ENCODE results near the gene TGM2. TPM values are rescaled to one million over a fixed set of nuclear protein-coding genes. Genes with fewer than 3 reads are reported as not detected.

Gene TGM2
- total and polyA plus RNA-seq, 9 of the 15 experiments (the other 6 are each of a cell fraction or from before 2014, with no cell fraction given), result 5.5 to 78.5 (median 37.6) TPM

DNA sequence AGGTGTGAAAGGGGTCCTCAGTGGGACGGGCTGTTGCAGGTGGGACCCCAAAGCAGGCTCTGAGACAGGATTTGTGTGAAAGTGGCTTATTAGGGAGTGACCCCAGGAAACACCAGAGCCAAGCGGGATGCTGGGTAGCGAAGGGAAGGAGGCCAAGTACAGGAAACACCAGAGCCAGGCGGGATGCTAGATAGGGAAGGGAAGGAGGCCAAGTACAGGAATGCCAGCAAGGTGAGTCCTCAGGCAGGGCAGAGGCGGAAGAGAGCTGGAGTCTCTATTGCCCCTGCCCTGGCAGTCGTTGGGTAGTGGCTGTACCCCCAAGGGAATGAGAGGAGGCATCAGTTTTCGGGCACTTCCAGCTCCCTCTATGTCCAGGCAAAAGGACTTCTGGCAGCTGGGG is 30.5 kb upstream of the TGM2 start:
- Histone ChIP-seq H2AFZ (ENCODE audit: low read depth, low read length) (no peak overlapping the region), H3K79me2 (ENCODE audit: control insufficient read depth, insufficient read depth, low read length) (no peaks in the 10 kb centered on the region), H3K4me1 (replicated peaks in 1 of 2; ENCODE audit: control insufficient read depth in 2 of 2, insufficient read depth in 2 of 2, low read length in 2 of 2) (peaks cover 14 to 15% of the 10 kb centered on the region in 2 experiments), H3K36me3 (ENCODE audit: control insufficient read depth, insufficient read depth, low read length) (no peaks in the 10 kb centered on the region), H3K27me3 (ENCODE audit: control insufficient read depth in 2 of 2, insufficient read depth in 2 of 2, low read length in 2 of 2) (peaks cover 0 to 13% of the 10 kb centered on the region in 2 experiments; a peak in 2 of 5 replicates), H3K4me2 (ENCODE audit: insufficient read depth, low read length) (no peak overlapping the region), H3K9me1 (ENCODE audit: control insufficient read depth, insufficient read depth, low read length) (no peaks in the 10 kb centered on the region), H3K27ac (ENCODE audit: extremely low read depth, low read depth, low read length) (no peak overlapping the region), H3K9ac (ENCODE audit: insufficient read depth in 1 of 2, low read depth in 2 of 2, low read length in 2 of 2) (no peak overlapping the region), H4K20me1 (replicated peaks; ENCODE audit: control insufficient read depth, insufficient read depth, low read length) (0 out of 2 replicates have a peak, but pooled peaks cover 3% of the 10 kb centered on the region), H3K4me3 (no peak overlapping the region), H3K9me3 (replicated peaks; ENCODE audit: control insufficient read depth, insufficient read depth, low read depth, low read length) (no peaks in the 10 kb centered on the region)
- ATAC-seq (no peak), DNase-seq (ENCODE audit: extremely low read depth in 1 of 4, low spot score in 3 of 4) (no peak), FAIRE-seq (no peak)
- in situ Hi-C loops (cut with MboI), result no loop called here
- TF ChIP-seq, protein P1, sequence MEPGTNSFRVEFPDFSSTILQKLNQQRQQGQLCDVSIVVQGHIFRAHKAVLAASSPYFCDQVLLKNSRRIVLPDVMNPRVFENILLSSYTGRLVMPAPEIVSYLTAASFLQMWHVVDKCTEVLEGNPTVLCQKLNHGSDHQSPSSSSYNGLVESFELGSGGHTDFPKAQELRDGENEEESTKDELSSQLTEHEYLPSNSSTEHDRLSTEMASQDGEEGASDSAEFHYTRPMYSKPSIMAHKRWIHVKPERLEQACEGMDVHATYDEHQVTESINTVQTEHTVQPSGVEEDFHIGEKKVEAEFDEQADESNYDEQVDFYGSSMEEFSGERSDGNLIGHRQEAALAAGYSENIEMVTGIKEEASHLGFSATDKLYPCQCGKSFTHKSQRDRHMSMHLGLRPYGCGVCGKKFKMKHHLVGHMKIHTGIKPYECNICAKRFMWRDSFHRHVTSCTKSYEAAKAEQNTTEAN (CRISPR knock-in tag; IDR thresholded peaks at IDR 0.05), result no peak
- TF ChIP-seq NFE2L1 (tag; IDR thresholded peaks at IDR 0.05; ENCODE audit: borderline replicate concordance, low read depth), result no peak
- TF ChIP-seq TBL1XR1 (IDR thresholded peaks at IDR 0.05; ENCODE audit: low read length in 2 of 2), result no peak
- TF ChIP-seq EWSR1 (IDR thresholded peaks at IDR 0.05; ENCODE audit: borderline replicate concordance, low read depth, partially characterized antibody), result no peak
- TF ChIP-seq ZSCAN32 (CRISPR knock-in tag; IDR thresholded peaks at IDR 0.05), result no peak
- TF ChIP-seq NR2C2 (CRISPR knock-in tag; IDR thresholded peaks at IDR 0.05), result no peak
- TF ChIP-seq NR2C2 (tag; IDR thresholded peaks at IDR 0.05), result no peak
- no peak for TF ChIP-seq ZFP36 (IDR thresholded peaks at IDR 0.05; ENCODE audit: low read depth, low read length, partially characterized antibody)
- TF ChIP-seq NBN (IDR thresholded peaks at IDR 0.05; ENCODE audit: low read depth), result no peak
- 4% methylated on average over 7 of the region's 7 CpGs for WGBS (ENCODE audit: insufficient coverage, low coverage, missing lambda C conversion rate)
- BruUV-seq (replicated peaks), result no TSS peak
- ChIA-PET POLR2A (interaction anchor here (0.7 to 0.9 kb wide), 2 partner anchors 204 to 281 kb away, joined by 3 to 4 read pairs; no protein-coding TSS in a partner anchor), CTCF (ENCODE audit: low intra/inter-chr PET ratio) (no interaction called here)
- intact Hi-C loops (cut with micrococcal nuclease), result no loop called here
